Esophagus muscularis mucosa (tissue), 4 donors: ENCODE data around the gene CENPO.

Experiments
- EP300 ChIP-seq: sonication (generic); formaldehyde crosslinking; IDR thresholded peaks from one replicate; pipeline ENCODE4 v1.6.1; 2017; ENCODE audit warnings: antibody characterized with exemption
- POLR2A ChIP-seq: fragments of 450-650 bp; IDR thresholded peaks from one replicate; pipeline ENCODE4 v1.6.1; 2017; ENCODE audit warnings: antibody characterized with exemption, moderate library complexity, mild to moderate bottlenecking, low read depth
- POLR2AphosphoS5 ChIP-seq, 2 donors: sonication (generic); formaldehyde crosslinking; IDR thresholded peaks; one replicate each; pipeline ENCODE4 v1.6.1; 2017; ENCODE audit warnings: antibody characterized with exemption in 2 of 2
- TF ChIP-seq, protein P1 (sequence below), 3 experiments: fragments of 200-600 bp in 2 of 3; fragments of 450-650 bp in 1 of 3; sonication (generic) in 2 of 3; IDR thresholded peaks; one replicate each; pipeline ENCODE4 v1.5.1; 2017 to 2019; ENCODE audit warnings: antibody characterized with exemption in 3 of 3, mild to moderate bottlenecking in 2 of 3, moderate library complexity in 1 of 3

DNA sequence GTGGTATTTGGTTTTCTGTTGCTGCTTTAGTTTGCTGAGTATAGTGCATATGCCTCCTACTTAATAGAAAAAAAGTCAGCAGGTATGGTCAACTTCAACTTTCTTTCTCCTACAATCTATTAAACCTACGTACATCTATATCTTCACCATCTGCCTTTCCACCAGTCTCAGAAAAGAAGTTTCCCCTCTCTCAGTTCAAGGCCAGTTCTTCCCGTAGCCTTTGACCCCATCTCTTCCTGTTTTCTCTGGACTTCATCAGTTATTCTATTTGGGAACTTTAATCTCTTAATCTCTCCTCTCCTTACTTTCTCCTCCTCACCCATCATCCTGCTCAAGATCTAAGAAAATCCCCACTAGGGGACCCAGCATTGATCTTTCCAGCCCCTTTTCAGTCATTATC lies 5.7 kb upstream of the CENPO start:
- TF ChIP-seq, protein P1, sequence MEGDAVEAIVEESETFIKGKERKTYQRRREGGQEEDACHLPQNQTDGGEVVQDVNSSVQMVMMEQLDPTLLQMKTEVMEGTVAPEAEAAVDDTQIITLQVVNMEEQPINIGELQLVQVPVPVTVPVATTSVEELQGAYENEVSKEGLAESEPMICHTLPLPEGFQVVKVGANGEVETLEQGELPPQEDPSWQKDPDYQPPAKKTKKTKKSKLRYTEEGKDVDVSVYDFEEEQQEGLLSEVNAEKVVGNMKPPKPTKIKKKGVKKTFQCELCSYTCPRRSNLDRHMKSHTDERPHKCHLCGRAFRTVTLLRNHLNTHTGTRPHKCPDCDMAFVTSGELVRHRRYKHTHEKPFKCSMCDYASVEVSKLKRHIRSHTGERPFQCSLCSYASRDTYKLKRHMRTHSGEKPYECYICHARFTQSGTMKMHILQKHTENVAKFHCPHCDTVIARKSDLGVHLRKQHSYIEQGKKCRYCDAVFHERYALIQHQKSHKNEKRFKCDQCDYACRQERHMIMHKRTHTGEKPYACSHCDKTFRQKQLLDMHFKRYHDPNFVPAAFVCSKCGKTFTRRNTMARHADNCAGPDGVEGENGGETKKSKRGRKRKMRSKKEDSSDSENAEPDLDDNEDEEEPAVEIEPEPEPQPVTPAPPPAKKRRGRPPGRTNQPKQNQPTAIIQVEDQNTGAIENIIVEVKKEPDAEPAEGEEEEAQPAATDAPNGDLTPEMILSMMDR (IDR thresholded peaks at IDR 0.05), result no peak
- TF ChIP-seq POLR2AphosphoS5 (IDR thresholded peaks at IDR 0.05), result no peak
- no peak for TF ChIP-seq POLR2A
- TF ChIP-seq EP300, result no peak
